AG10803 (cell line): ENCODE results near the gene MYO9A.

Source experiments
- DNase-seq: peaks from one replicate; pipeline ENCODE4 v3.0.0; 2010; ENCODE audit warnings: low read depth
- H3K4me3 ChIP-seq: 2 replicates; pipeline ENCODE4 v1.5.1; 2011; ENCODE audit warnings: mild to moderate bottlenecking, low read length, control low read depth
- TF ChIP-seq, protein P1 (sequence below): conservative IDR thresholded peaks from 2 replicates; pipeline ENCODE4 v1.5.1; 2011; ENCODE audit warnings: mild to moderate bottlenecking, low read length, control low read depth, inconsistent platforms

Gene MYO9A

DNA sequence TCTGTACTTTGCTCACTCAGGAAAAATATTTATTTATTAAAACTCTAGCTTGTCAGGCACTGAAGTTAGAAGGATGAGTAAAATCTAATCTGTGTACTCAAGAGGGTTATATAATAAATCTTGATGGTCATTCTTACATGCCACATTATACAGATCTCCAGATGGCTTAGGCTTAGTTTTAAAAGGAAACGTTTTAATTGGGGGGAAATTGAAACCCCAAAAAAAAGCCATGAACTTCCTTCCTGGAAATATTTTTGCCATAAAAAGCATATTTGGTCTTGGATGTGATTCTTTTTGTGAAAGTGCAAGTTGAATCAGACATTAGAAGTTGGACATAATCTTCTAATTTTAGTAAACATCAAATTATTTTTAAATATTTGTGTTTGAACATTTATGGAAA is 6.3 kb upstream of the MYO9A start:
- no peak overlapping the region for H3K4me3 ChIP-seq
- TF ChIP-seq, protein P1, sequence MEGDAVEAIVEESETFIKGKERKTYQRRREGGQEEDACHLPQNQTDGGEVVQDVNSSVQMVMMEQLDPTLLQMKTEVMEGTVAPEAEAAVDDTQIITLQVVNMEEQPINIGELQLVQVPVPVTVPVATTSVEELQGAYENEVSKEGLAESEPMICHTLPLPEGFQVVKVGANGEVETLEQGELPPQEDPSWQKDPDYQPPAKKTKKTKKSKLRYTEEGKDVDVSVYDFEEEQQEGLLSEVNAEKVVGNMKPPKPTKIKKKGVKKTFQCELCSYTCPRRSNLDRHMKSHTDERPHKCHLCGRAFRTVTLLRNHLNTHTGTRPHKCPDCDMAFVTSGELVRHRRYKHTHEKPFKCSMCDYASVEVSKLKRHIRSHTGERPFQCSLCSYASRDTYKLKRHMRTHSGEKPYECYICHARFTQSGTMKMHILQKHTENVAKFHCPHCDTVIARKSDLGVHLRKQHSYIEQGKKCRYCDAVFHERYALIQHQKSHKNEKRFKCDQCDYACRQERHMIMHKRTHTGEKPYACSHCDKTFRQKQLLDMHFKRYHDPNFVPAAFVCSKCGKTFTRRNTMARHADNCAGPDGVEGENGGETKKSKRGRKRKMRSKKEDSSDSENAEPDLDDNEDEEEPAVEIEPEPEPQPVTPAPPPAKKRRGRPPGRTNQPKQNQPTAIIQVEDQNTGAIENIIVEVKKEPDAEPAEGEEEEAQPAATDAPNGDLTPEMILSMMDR, result no peak
- DNase-seq, result no peak

DNA sequence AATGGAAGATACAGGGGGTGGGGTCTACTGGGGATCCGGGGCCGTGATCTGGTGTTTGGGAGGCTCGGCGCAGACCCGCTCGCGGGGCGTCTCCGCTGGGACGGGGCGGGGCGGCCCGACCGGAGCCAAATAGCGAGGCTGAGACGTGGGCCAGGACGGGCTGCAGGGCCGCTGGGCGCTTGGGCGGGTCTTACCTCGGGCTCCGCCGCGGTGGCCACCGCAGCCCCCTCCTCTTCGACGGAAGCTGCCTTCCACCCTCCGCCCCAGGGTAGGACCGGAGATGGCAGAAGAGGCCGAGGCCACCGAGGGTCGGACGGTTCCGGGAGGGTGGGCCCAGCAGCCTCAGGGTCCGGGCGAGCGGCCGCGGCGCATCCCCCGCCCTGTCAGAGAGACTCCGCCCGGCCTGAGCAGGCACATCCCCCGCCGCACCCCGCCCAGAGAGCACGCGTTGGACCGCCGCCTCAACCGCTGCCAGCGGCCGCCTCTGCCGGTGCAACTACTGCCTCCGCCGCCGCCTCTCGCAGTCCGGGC is 399 bp downstream of the MYO9A start:
- peak overlapping the region; percentile 92 for H3K4me3 ChIP-seq
- TF ChIP-seq, protein P1, result no peak
- peak; percentile 78 for DNase-seq

DNA sequence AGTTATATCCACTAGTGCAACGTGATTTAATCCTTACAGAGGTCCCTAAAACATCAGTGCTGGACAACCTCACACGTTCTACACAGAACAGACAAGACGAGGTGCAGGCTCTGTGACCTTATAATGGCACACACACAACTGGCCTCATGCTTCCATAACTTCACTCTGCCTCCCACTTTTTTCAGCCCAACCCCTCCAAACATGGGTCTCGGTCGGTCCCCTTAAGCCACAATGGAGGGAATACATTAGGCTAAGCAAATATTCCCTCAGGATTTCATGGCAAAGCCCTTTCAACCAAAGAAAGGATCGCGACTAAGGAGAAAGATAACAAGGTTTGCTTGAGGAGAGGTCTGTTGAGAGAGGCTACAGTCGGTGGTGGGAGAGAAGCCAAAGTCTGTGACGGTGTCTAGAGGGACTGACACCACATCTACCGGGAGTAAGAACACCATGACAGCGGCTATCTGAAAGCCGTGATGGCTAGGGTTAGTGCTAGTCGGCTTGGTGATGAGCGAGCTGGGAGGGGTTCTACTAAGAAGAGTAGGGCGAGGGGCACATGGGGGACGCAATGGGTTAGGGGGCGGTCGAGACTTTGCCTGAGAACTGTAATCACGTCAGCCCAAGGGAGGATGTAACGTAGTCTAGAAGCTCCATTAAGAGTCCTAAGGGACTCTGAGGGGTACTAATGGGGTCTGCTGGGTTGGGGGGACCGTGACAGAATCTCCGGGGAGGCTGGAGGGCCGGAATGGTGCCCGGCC is 1.0 kb downstream of the MYO9A start:
- TF ChIP-seq, protein P1, result no peak
- DNase-seq, result peak; percentile 21
- H3K4me3 ChIP-seq, result peak overlapping the region; percentile 92

DNA sequence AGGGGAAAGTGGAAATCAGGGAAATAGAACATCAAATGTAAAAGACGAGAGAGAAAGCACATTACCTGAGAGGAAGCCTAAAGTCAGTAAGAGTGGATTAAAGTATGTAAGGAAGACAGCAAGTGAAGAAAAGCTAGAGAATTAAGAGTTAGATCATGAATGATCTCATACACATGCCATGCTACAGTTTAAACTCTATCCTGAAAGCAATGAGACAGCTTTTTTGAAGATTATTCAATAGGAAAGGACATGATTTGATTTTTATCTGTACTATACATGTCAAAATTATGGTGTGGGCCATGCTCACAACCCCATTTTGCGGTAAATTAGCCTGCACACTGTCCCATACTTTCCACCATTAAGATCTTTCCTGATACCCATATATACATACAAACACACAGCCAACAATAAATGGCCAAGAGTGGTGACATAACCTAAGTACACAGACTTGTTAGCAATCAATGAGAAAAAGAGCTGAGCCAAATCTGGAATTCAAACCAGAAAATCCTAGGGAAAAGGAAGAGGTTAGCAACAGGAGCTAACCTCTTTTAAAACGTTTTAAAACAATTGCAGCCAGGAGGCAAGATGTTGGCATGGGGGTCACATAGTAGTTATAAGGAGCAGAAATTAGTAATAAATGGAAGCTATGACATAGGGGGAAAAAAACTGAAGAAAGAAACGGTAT is 4.5 kb downstream of the MYO9A start:
- TF ChIP-seq, protein P1, result no peak
- H3K4me3 ChIP-seq, result no peak overlapping the region
- no peak for DNase-seq

DNA sequence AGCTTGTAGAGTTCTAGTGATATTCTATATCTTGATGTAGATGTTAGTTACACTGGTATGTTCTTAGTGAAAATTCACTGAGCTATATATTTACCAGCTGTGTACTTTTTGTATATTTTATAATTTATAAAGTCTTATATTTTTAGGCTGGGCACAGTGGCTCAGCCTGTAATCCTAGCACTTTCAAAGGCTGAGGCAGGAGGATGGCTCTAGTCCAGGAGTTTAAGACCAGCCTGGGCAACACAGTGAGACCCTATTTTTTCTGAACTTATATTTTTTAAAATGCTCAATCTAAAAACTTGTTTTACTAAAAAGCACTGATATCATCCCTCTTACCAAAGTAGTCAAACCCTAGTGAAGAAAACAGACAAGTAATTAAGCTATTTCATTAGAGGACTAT is 5.1 kb downstream of the MYO9A start:
- H3K4me3 ChIP-seq, result no peak overlapping the region
- TF ChIP-seq, protein P1, result no peak
- no peak for DNase-seq

DNA sequence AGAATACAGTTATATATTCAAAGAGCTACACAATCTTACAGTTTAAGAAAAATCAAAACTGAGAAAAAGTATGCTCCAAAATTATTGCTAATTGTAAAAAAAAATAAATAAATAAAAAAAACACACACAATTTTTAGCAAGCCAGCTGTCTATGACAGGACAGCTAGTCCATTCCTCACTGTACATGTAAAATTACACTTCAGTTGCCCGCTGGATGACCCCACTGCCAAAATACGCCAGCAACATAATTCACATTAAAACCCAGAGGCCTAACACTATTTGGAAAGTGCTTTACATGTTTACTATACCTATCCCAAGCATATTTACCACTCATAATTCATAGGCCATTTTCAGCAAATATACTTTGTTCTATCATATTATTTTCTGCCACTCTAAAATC is 5.8 kb downstream of the MYO9A start:
- TF ChIP-seq, protein P1, result no peak

DNA sequence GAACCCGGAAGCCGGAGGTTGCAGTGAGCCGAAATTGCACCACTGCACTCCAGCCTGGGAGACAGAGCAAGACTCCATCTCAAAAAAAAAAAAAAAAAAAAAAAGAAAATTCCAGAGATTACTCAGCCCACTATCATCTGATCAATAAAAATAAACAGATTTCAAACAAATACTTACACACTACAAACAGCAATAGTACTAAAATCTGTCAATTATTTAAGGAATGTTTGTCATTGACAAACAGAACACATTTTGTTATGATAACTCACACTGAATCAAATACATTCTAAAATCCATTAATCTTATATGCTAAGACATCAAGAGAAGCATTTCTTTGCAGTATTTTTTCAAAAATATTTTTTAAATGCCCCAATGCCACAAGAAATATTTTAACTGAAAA is 7.6 kb downstream of the MYO9A start:
- TF ChIP-seq, protein P1, result no peak
- peak; percentile 14 for DNase-seq
- no peak overlapping the region for H3K4me3 ChIP-seq

More for the DNA sequence above, 5.8 kb downstream of the MYO9A start:
- DNase-seq, result peak; percentile 15
- H3K4me3 ChIP-seq, result no peak overlapping the region
